Limb (tissue), 2 donors: ENCODE measurements around the gene GRIP1.
"Not testable (repeated sequence)": the region's sequence is repeated elsewhere in the genome, so short reads cannot be mapped to it uniquely, and the experiment has no call there.

Experiments
- DNase-seq, 2 donors: peaks; one replicate each; pipeline ENCODE4 v3.0.0-alpha.2; 2016; ENCODE audit errors: extremely low spot score in 2 of 2

GRIP1 gene

GRCh38 chr12:66331814-66332213 lies 347.1 kb downstream of the GRIP1 start:
- no peak for DNase-seq

GRCh38 chr12:66331016-66331415 lies 347.9 kb downstream of the GRIP1 start:
- DNase-seq: no peak

GRCh38 chr12:66329941-66330340 lies 348.9 kb downstream of the GRIP1 start:
- no peak for DNase-seq

- no peak for DNase-seq
Measured at GRCh38 chr12:66323017-66323416, 355.9 kb downstream of the GRIP1 start.

DNA sequence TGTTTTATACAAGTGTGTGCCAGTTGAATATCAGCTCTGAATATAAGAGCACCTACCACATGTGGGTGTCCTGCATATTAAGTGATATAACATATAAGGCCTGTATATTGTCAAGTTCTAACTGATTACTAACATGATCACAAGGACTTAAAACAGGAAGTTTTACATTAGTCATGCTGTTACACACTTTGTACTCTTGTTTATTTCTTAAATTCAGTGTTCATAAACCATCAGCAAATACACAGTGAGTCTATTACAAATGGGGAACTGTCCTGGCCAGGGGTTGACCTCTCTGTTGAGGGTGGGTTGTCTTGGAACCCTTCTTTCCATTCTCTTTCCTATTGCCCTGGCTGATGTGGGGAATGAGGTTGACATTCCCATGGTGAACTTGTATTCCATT lies 357.4 kb downstream of the GRIP1 start:
- no peak for DNase-seq

- DNase-seq: no peak
Measured at GRCh38 chr12:66320996-66321395, 357.9 kb downstream of the GRIP1 start.

- no peak for DNase-seq
Measured at GRCh38 chr12:66319266-66319954, 359.5 kb downstream of the GRIP1 start.

DNA sequence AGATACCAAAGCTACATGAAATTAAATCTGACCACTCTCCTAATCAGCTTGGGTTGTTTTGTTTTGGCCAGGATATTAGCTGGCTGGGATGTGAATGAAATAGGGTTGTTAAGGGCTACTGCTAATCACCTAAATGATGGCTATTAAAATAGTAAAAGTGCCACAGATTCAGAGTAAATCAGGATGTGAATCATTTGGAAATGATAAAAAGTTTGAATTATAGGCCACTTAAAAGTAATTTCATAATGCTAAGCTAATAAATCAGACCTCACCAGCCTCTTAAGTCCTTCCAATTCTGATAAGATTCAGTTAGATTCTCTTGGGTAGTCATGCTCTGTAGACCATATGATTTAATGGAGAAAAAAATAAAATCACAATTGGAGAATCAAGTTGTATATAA lies 364.6 kb downstream of the GRIP1 start:
- no peak for DNase-seq

DNA sequence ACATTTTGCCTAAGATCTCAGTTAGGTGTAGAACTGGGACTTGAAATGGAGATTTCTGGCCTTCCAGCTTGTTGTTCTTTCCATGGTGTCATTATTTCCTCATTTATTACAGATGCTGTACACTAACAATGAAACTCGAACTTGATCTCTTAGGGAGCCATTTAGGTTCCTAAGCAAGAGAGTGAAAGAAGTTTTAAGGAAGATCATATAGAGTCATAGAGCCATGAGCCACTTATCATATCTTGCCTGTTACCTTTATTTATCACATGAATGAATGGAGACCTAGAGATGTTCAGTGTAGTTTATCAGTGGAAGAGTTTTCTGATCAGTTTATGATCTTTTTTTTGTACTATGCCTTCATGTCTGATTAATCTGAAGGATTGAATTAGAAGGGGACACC lies 366.7 kb downstream of the GRIP1 start:
- DNase-seq: no peak

- no peak for DNase-seq
Measured at GRCh38 chr12:66309606-66310005, 369.3 kb downstream of the GRIP1 start.

- DNase-seq: no peak
Measured at GRCh38 chr12:66304296-66304900, 374.5 kb downstream of the GRIP1 start.

DNA sequence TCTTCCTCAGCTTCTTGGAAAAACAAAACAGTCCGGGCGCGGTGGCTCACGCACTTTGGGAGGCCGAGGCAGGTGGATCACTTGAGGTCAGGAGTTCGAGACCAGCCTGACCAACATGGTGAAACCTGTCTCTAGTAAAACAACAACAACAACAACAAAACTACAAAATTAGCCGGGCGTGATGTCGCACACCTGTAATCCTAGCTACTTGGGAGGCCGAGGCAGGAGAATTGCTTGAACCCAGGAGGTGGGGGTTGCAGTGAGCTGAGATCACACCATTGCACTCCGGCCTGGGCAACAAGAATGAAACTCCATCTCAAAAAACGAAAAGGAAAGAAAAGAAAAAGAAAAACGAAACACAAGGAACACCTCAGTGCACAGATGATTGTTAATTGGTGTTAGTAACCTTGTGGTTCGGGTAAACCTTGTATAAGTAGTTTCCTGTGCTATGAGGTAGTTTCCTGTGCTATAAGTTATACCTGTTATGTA lies 375.5 kb downstream of the GRIP1 start:
- not testable (repeated sequence) for DNase-seq

DNA sequence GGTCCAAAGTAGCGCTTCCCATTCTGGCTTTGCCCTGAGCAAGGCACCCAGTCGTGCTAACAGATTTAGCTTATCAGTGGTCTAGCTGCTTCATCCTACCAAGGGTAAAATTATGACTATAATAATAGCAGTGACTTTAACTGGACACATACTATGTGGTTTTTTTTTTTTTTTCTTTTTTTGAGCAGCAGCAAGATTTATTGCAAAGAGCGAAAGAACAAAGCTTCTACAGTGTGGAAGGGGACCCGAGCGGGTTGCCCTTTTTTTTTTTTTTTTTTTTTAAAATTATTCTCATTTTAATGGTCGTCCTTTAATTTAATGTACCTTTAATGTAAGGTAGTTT lies 376.1 kb downstream of the GRIP1 start:
- no peak for DNase-seq

DNA sequence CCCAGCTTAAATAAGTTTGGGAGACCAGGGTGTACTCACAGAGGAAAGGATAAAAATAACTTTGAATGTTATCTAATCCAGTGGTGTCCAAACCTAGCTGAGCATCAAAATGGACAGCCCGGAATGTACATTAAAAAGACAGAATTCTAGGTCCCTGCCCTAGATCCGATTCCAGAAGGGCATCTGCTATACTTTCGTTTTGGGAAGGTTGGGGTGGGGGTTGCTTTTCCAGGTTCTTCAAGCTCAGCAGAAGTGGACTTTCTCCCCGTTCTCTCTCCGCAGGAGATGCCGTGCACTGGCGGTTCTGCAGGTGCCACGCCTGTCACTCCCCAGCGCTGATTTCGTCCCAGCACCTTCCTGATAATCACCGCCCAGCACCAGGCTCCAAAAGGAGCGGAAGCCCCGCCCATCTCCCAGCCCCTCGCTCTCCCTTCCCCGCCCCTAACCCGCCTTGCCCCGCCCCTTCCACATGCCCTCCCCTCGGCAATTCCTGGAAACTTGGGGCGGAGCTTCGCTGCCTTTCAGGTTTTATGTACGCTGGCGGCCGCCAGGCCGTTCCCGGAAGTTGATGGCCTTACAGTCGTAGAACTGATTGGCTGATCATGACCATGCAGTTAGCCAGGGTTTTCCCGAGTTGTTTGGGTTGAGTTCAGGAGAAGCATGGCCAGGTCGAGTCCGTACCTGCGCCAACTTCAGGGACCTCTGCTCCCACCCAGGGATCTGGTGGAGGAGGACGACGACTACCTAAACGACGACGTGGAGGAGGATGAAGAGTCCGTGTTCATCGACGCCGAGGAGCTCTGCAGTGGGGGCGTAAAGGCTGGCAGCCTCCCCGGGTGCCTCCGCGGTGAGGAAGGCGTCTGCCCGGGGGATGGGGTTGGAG lies 376.7 kb downstream of the GRIP1 start, which contains the start of gene HELB:
TSS of gene HELB (plus strand) at position 550 of the 883 bp plus-strand sequence. CDS start at position 661, 111 bp downstream.
- DNase-seq: peak; percentile 96 to 99

DNA sequence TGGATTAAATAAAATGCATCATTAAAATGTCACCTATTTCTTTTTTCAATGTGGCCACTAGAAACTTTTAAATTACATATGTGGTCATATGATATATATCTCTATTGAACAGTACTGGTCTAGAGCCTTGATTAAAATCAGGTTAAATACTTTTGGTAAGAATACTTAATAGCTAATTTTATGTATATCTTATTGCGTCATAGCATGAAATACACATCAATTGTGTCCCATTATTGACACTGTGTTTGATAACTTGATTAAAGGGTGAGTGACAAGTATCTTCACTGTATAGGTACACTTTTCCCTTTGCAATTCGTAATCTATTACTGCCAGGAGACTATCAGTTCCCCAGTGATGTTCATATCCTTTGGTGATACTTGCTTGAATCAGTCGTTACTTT lies 381.0 kb downstream of the GRIP1 start:
- DNase-seq: no peak
